Endothelial cell of umbilical vein (primary cell): ENCODE measurements around the gene HK1. TPM values are rescaled to one million over a fixed set of nuclear protein-coding genes. Genes with fewer than 3 reads are reported as not detected.
A peak's percentile ranks its signal among the peaks of the same experiment; 100 is the strongest.

ENCODE experiments used
- BruUV-seq: library from RNA; stranded (reverse); fragments of 400-500 nt; replicated peaks from 2 replicates; lab custom pipeline; 2021; lab: Mats Ljungman, UMichigan
- CTCF ChIA-PET: fragments of 300-600, 350-600 bp; sonication (Branson Sonifier 250); formaldehyde crosslinking; loops from one replicate; lab custom pipeline; 2021; ENCODE audit warnings: antibody characterized with exemption, inconsistent platforms; lab: Charles Lee
- POLR2A ChIA-PET: fragments of 300-600, 350-600 bp; sonication (Branson Sonifier 250); formaldehyde crosslinking; loops from one replicate; lab custom pipeline; 2021; ENCODE audit warnings: antibody characterized with exemption, inconsistent platforms; lab: Charles Lee
- DNase-seq: peaks from one replicate; pipeline ENCODE4 v3.0.0-alpha.2; 2011; ENCODE audit warnings: low read depth, low spot score
- FAIRE-seq: peaks from 2 replicates; lab custom pipeline; 2011; peaks lifted over from hg19 to GRCh38; lab: Jason Lieb, UNC
- H2AFZ ChIP-seq: 2 replicates; pipeline ENCODE4 v1.6.0; 2012; ENCODE audit warnings: low read depth, low read length, control low read depth, inconsistent platforms
- H3K27ac ChIP-seq: 2 replicates; pipeline ENCODE4 v1.5.1; 2011; ENCODE audit warnings: low read depth, mild to moderate bottlenecking, control low read depth, low read length, moderate library complexity; ENCODE audit not compliant: insufficient read depth
- H3K27me3 ChIP-seq, 2 experiments: 2 replicates each; pipeline versions ENCODE4 v1.6.0 to v1.6.1; 2011; ENCODE audit warnings: low read length in 2 of 2, mixed read lengths in 1 of 2; ENCODE audit not compliant: control insufficient read depth in 2 of 2, insufficient read depth in 2 of 2
- H3K36me3 ChIP-seq, 2 experiments: 2 replicates in 1 of 2; 3 replicates in 1 of 2; pipeline ENCODE4 v1.5.1; 2011; ENCODE audit warnings: low read length in 2 of 2, mild to moderate bottlenecking in 1 of 2, moderate library complexity in 1 of 2; ENCODE audit not compliant: control insufficient read depth in 2 of 2, insufficient read depth in 2 of 2; ENCODE audit errors: extremely low read depth in 1 of 2
- H3K4me1 ChIP-seq: 3 replicates; pipeline ENCODE4 v1.5.1; 2011; ENCODE audit warnings: mild to moderate bottlenecking, low read length; ENCODE audit not compliant: control insufficient read depth, insufficient read depth; ENCODE audit errors: extremely low read depth
- H3K4me2 ChIP-seq: 2 replicates; pipeline ENCODE4 v1.6.1; 2011; ENCODE audit warnings: low read length, control low read depth, mixed read lengths; ENCODE audit not compliant: insufficient read depth
- H3K4me3 ChIP-seq, 3 experiments: fragments of 200-600 bp in 1 of 3; sonication (generic), shearing (Covaris generic) in 1 of 3; replicated peaks in 1 of 3; 2 replicates each; pipeline ENCODE4 v1.5.1; 2011 to 2016; ENCODE audit warnings: control low read depth in 3 of 3, low read length in 3 of 3, mild to moderate bottlenecking in 2 of 3, inconsistent platforms in 1 of 3, low read depth in 1 of 3, moderate library complexity in 1 of 3; ENCODE audit not compliant: insufficient read depth in 1 of 3
- H3K79me2 ChIP-seq: 2 replicates; pipeline ENCODE4 v1.6.0; 2012; ENCODE audit warnings: low read length, inconsistent platforms; ENCODE audit not compliant: control insufficient read depth, insufficient read depth
- H3K9ac ChIP-seq: replicated peaks from 2 replicates; pipeline ENCODE3; 2011; ENCODE audit warnings: low read length, control low read depth; ENCODE audit not compliant: insufficient read depth; ENCODE audit errors: extremely low read depth
- H3K9me1 ChIP-seq: replicated peaks from 3 replicates; pipeline ENCODE4 v1.6.0; 2011; ENCODE audit warnings: mild to moderate bottlenecking, low read length; ENCODE audit not compliant: control insufficient read depth, insufficient read depth; ENCODE audit errors: extremely low read depth
- H3K9me3 ChIP-seq: replicated peaks from 2 replicates; pipeline ENCODE4 v1.5.1; 2012; ENCODE audit warnings: low read length, inconsistent platforms; ENCODE audit not compliant: control insufficient read depth, insufficient read depth
- H4K20me1 ChIP-seq: replicated peaks from 2 replicates; pipeline ENCODE3; 2011; ENCODE audit warnings: mild to moderate bottlenecking, low read length; ENCODE audit not compliant: control insufficient read depth, insufficient read depth; ENCODE audit errors: extremely low read depth
- EZH2 ChIP-seq: IDR thresholded peaks from 2 replicates; pipeline ENCODE4 v1.6.1; 2012; ENCODE audit warnings: borderline replicate concordance, low read depth, mild to moderate bottlenecking, moderate library complexity, low read length, inconsistent platforms; ENCODE audit not compliant: severe bottlenecking
- FOS ChIP-seq: IDR thresholded peaks from 2 replicates; pipeline ENCODE4 v1.6.1; 2011; ENCODE audit warnings: mild to moderate bottlenecking, low read length, moderate library complexity, borderline replicate concordance; ENCODE audit not compliant: insufficient read depth
- JUN ChIP-seq: IDR thresholded peaks from 2 replicates; pipeline ENCODE4 v1.6.1; 2011; ENCODE audit warnings: borderline replicate concordance, low read depth; ENCODE audit not compliant: insufficient read length, insufficient read depth
- MYC ChIP-seq: IDR thresholded peaks from one replicate; pipeline ENCODE4 v1.6.1; 2011; ENCODE audit warnings: mild to moderate bottlenecking, low read depth, low read length
- POLR2A ChIP-seq: IDR thresholded peaks from 2 replicates; pipeline ENCODE4 v1.6.1; 2012; ENCODE audit warnings: low read depth, mild to moderate bottlenecking, control low read depth, low read length
- POLR2AphosphoS5 ChIP-seq: IDR thresholded peaks from 2 replicates; pipeline ENCODE4 v1.6.1; 2012; ENCODE audit warnings: low read depth, mild to moderate bottlenecking, control low read depth, low read length, moderate library complexity; ENCODE audit not compliant: insufficient read depth
- dilution Hi-C: fragments of 300-500 bp; cut with MboI; formaldehyde crosslinking; loops from one replicate; pipeline ENCODE4 v1.15.0; 2019; ENCODE audit warnings: low sequenced_read_pairs; ENCODE audit not compliant: extremely low pct_ligation_motif_present
- intact Hi-C: fragments of 100-400 bp; cut with micrococcal nuclease; formaldehyde crosslinking; loops from one replicate; pipeline ENCODE4 v1.10.0; 2022
- polyA plus RNA-seq, 4 experiments: library from polyadenylated mRNA; depleted of rRNA in 3 of 4; stranded (reverse) in 3 of 4; unstranded in 1 of 4; fragments of >200 nt; gene quantifications; 2 replicates each; pipeline versions ENCODE4 v1.2.1 to v1.2.3, GENCODE V29; 2011 to 2012; ENCODE audit warnings: missing spikeins in 1 of 4
- total RNA-seq: library from RNA; stranded (reverse); gene quantifications from 2 replicates; pipeline ENCODE4 v1.2.3, GENCODE V29; 2021
- TF ChIP-seq, protein P1 (sequence below): IDR thresholded peaks from 2 replicates; pipeline ENCODE4 v1.6.1; 2011; ENCODE audit not compliant: insufficient read depth, insufficient read length
- TF ChIP-seq, protein P2 (sequence below), 2 donors: IDR thresholded peaks; 1 replicate in 1 of 2; 2 replicates in 1 of 2; pipeline ENCODE4 v1.5.1; 2011; ENCODE audit warnings: low read length in 2 of 2, mild to moderate bottlenecking in 2 of 2, moderate library complexity in 2 of 2, control low read depth in 1 of 2, inconsistent platforms in 1 of 2, low read depth in 1 of 2; ENCODE audit not compliant: insufficient read depth in 1 of 2; ENCODE audit errors: extremely low read depth in 1 of 2

Gene HK1
- total and polyA plus RNA-seq, 2 donors (not counting 3 experiments of a cell fraction or from before 2014, with no cell fraction given) = 50.8 to 121 TPM

GRCh38 chr10:69318106-69318866 is 40.0 kb downstream of the HK1 start:
- DNase-seq = peak; percentile 86
- FAIRE-seq = peak; percentile 68
- intact Hi-C loops (no loop called here), dilution Hi-C loops (loop anchor here (10.0 kb wide), 1 partner anchor 47 kb away; no protein-coding TSS in a partner anchor)
- Histone ChIP-seq H3K27ac (peak overlapping the region; percentile 84), H3K9ac (peak overlapping the region; percentile 77), H3K4me2 (peak overlapping the region; percentile 57), H4K20me1 (no peaks in the 10 kb centered on the region), H3K79me2 (peaks cover 43% of the 10 kb centered on the region), H3K27me3 (no peaks in the 10 kb centered on the region), H3K4me3 (peak overlapping the region; percentile 47 to 92 (median 70)), H2AFZ (peak overlapping the region; percentile 83), H3K4me1 (peaks cover 48% of the 10 kb centered on the region), H3K9me1 (no peaks in the 10 kb centered on the region), H3K36me3 (no peaks in the 10 kb centered on the region), H3K9me3 (no peaks in the 10 kb centered on the region)
- ChIA-PET CTCF (interaction anchor here (1.1 to 2.1 kb wide), 2 partner anchors 74 to 79 kb away, joined by 3 to 8 read pairs; no protein-coding TSS in a partner anchor), POLR2A (interaction anchor here (1.4 kb wide), 1 partner anchor 10 kb away, joined by 5 read pairs; no protein-coding TSS in a partner anchor)
- peak; percentile 32 for TF ChIP-seq POLR2AphosphoS5
- TF ChIP-seq FOS = no peak
- no TSS peak for BruUV-seq

DNA sequence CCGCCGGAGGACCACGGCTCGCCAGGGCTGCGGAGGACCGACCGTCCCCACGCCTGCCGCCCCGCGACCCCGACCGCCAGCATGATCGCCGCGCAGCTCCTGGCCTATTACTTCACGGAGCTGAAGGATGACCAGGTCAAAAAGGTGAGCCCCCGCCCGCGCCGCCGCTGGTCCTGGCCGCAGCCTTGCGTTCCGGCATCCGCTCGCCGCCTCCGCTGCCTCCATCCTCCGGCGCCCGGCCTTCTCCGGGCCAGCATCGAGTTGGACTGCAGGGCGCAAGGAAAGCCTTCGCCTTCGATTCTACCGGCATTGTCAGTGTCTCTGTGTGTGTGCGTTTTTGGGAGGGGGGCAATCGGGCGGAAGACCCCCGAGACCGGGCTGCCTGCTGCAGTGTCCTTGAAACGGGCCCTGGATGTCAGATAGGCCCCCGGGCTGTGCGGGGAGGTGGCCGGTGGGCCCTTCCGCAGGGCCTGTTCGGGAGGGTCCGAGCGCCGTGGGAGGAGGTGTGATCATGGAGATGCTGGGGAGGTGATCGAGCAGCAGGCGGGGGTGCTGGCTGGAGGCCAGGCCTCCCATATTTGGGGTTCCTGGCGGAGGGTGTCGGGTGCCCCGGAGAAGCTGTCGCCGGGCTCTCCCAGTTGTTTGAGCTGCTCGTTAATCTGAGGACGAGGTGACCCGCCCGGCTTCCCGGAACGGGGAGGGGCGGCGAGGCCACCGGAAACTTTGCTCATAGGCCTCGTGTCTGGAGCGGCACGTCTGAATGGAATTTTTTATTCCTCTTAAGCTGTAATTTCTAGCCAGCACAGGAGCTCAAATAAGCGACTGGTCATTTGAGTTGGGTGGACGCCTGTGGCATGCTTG is 40.8 kb downstream of the HK1 start:
- Histone ChIP-seq H3K9me3 (no peaks in the 10 kb centered on the region), H2AFZ (peak overlapping the region; percentile 44), H3K9ac (peak overlapping the region; percentile 77), H3K9me1 (no peaks in the 10 kb centered on the region), H3K4me3 (peak overlapping the region; percentile 47 to 92 (median 70)), H3K4me1 (peaks cover 48% of the 10 kb centered on the region), H3K79me2 (peaks cover 51% of the 10 kb centered on the region), H3K4me2 (peak overlapping the region; percentile 43), H3K36me3 (no peaks in the 10 kb centered on the region), H4K20me1 (no peaks in the 10 kb centered on the region), H3K27me3 (no peaks in the 10 kb centered on the region), H3K27ac (peak overlapping the region; percentile 84)
- dilution Hi-C loops = loop anchor here (10.0 kb wide), 1 partner anchor 46 kb away; no protein-coding TSS in a partner anchor
- DNase-seq (peak; percentile 76), FAIRE-seq (peak; percentile 95)
- CTCF ChIA-PET = interaction anchor here (0.6 to 2.1 kb wide), 8 partner anchors 9 to 89 kb away, joined by 3 to 8 read pairs (median 3); no protein-coding TSS in a partner anchor
- TF ChIP-seq, protein P1, sequence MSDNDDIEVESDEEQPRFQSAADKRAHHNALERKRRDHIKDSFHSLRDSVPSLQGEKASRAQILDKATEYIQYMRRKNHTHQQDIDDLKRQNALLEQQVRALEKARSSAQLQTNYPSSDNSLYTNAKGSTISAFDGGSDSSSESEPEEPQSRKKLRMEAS = peak; percentile 40
- TF ChIP-seq MYC = peak; percentile 41
- peak; percentile 49 for TF ChIP-seq FOS
- TF ChIP-seq JUN = no peak
- TF ChIP-seq POLR2AphosphoS5 = peak; percentile 65
- TF ChIP-seq, protein P2, sequence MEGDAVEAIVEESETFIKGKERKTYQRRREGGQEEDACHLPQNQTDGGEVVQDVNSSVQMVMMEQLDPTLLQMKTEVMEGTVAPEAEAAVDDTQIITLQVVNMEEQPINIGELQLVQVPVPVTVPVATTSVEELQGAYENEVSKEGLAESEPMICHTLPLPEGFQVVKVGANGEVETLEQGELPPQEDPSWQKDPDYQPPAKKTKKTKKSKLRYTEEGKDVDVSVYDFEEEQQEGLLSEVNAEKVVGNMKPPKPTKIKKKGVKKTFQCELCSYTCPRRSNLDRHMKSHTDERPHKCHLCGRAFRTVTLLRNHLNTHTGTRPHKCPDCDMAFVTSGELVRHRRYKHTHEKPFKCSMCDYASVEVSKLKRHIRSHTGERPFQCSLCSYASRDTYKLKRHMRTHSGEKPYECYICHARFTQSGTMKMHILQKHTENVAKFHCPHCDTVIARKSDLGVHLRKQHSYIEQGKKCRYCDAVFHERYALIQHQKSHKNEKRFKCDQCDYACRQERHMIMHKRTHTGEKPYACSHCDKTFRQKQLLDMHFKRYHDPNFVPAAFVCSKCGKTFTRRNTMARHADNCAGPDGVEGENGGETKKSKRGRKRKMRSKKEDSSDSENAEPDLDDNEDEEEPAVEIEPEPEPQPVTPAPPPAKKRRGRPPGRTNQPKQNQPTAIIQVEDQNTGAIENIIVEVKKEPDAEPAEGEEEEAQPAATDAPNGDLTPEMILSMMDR (IDR thresholded peaks at IDR 0.05; ENCODE audit: extremely low read depth in 1 of 2, insufficient read depth in 1 of 2, low read depth in 1 of 2, low read length in 2 of 2) = no peak
- TF ChIP-seq EZH2 = no peak
- peak; percentile 68 for TF ChIP-seq POLR2A
- POLR2A ChIA-PET = interaction anchor here (0.9 to 1.4 kb wide), 2 partner anchors 9 to 59 kb away, joined by 3 to 5 read pairs; no protein-coding TSS in a partner anchor
- BruUV-seq = TSS peak; percentile 86
- intact Hi-C loops = loop anchor here (1.0 kb wide), 5 partner anchors 26 to 82 kb away; no protein-coding TSS in a partner anchor
